Stimulated activated CD4-positive, alpha-beta T cell treated with anti-CD3 and anti-CD28 coated beads, Interleukin-1b, Interleukin-23, amount 100 ng/mL, for 24 hours (primary cell): ENCODE measurements around the gene TP53INP2.
"Not testable (repeated sequence)": the region's sequence is repeated elsewhere in the genome, so short reads cannot be mapped to it uniquely, and the experiment has no call there.

Experiments
- DNase-seq, 4 experiments: peaks; one replicate each; pipeline ENCODE4 v3.0.0-alpha.2; 2020; ENCODE audit warnings: low read depth in 4 of 4, low spot score in 1 of 4

TP53INP2 gene

DNA sequence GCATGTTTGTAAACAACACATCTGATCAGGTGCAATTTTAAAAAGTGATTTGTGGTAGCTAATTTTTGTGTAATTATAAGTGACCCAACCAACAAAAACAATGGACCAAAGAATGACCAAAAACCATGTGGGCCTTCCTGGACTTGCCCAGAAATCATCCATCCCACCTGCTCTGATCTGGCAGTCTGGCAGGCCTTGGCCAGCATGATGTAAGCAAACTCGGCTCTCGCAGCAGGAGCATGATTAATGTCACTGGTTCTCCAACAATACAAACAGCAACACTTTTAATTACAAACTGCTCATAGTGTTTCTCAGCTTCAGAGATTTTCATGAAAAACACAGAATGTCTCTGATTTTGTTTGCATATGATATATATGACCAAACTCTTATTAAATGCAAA lies 16.1 kb downstream of the TP53INP2 start:
- DNase-seq = no peak

DNA sequence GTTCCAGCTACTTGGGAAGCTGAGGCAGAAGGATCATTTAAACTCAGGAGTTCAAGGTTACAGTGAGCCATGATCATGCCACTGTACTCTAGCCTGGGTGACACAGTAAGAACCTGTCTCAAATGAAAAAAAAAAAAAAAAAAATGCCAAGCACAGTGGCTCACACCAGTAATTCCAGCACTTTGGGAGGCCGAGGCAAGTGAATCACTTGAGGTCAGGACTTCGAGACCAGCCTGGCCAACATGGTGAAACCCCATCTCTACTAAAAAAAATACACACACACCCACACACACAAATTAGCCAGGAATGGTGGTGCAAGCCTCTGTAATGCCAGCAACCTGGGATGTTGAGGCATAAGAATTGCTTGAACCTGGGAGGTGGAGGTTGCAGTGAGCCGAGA lies 18.4 kb downstream of the TP53INP2 start:
- DNase-seq = not testable (repeated sequence)

DNA sequence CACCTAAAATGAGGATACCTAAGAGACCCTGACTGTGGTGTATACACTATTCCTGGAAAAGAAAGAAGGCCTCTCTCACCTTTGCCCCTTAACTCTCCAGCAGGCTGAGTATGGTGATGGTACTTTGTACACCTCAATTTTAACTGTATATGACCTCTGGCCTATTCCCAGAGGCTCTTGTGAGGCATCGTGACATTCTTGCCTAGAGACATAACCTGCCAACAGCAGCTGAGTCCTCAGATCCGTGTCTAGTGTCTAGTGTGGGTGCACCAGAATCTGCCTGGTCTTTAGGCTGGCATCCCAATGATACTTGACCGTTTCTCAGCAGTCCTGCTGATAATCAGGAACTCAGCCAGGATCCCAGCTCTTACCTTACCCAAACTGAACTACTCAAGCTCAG lies 20.0 kb downstream of the TP53INP2 start:
- no peak for DNase-seq

DNA sequence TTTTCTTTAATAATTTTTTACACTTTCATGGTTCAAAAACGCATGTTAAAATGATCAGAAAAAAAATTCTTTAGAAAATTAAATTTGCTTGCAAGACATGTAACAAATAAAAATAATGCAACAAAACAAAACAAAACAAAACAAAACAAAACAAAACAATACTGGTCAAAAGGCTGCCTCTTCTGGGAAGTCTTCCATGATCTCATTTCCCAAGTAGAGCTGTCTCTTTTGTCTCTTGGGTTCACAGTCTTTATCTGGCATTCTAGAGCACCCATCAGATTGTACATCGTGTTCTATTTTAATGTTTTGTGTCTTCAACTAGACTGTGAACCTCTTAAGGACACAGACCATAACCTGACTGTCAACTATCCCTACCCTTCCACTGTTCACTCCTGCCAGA lies 25.3 kb downstream of the TP53INP2 start:
- no peak for DNase-seq

DNA sequence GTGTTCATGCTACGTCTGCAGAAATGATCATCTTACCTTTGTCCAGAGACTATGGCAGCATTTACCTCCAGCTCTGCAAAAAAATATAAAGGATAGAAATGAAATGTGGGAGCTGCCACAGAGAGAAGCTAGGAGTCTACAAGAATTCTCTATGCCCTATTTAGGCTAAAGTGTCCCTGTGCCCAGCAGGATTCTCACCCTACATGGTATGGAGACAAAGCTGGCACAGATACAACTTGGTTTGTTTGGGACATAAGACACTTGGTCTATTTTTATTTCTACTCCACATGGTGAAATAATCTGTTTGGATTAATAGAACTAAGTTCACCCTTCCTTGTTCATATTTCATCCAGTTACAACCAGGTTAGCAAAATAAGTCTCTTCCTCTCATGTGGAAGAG lies 28.4 kb downstream of the TP53INP2 start:
- no peak for DNase-seq

DNA sequence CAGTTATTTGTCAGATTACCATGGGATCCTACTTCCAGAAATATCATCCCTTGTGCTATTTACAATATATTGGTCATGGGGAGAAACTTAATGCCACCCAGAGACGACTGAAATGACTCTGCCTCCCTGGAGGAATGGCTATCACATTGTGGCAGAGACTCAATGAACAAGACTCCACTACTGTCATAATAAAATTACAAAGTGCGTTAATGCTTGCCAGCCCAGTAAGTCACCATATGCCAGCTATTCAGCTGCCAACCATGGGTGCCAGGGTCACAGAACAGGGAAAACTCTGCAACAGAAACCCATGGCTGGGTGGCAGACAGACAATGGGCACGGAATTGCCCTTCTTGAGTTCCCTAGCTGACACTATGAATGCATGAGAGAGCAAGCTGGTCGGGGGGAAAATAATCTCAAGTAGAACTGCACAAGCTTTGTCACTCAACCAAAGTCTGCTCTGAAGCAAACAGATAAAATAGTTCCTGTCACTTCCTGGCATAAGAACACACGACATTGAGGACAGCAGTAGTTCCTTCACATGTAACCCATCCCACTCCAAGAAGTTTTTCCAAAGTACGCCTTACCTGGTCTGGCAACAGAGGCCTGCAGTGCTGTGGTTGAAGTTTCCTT lies 32.1 kb downstream of the TP53INP2 start:
- DNase-seq = no peak

DNA sequence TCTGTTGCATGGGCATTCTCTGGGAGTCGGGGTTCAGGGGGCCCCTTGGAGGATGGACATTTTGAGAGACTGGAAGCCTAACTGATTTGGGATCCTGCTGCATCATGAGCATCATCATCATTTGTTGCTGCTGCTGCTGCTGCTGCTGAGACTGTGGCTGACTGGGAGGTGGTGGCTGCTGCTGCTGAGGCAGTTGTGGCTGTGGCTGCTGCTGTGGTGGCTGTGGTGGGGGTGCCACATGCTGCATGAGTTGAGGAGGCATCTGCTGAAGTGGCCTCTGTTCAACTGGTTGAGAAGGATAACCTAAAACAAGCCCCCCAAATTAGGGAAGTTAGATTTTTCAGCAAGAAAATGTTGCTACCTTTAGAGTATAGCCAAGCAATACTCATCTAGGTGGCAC lies 38.9 kb downstream of the TP53INP2 start:
- DNase-seq = no peak

DNA sequence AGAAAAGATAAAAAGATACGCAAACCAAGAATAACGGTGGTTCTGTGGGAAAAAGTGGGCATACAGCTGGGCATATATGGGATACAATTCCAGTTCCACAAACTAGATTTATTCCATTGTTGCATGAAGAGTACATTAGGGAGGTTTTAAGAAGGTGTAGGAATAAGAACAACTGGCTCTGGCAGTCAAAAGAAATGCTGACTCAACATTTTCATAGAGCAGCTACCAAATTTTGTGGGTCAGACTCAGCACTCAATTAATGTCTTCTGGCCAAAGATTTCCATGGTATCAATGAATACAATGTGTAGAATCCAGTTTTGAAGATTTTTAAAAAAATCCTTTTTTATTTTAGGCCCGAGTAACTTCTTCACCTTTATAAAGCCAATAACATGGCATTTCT lies 40.2 kb downstream of the TP53INP2 start:
- no peak for DNase-seq

DNA sequence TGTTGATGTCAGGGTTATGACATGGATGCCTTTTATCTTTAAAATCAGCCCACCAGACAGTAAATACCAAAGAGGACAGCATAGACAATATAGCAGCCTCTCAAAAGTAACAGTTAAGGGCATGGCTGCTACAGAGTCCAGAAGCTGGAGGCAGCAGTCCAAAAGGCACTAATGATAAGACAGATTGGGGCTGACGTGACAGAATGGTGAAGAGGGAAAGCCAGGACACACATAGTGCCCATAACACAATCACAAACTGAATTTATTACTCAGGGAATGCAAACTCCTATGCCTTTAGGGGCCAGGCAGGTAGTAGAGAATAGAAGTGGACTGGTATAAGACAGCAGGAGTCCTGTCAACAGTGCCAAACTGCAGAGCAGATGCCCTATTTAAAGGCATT lies 40.7 kb downstream of the TP53INP2 start:
- no peak for DNase-seq

DNA sequence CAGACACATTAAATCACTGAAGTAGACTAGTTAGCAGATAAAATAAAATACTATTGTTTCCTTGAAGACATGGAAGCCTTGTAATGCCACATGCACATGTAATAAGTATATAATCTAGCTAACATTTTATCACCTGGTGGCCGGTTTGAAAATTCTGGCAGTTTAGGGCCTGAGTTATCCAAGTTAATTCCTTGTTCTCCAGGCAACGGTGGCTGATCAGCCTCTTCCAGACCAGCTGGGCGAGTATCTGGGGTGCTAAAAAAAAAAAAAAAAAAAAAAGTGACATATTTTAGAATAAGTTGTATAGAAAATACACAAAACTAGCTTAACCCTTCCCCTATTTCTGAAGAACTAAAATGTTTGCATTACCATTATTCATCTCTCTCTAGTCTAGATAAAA lies 42.5 kb downstream of the TP53INP2 start:
- DNase-seq = no peak

DNA sequence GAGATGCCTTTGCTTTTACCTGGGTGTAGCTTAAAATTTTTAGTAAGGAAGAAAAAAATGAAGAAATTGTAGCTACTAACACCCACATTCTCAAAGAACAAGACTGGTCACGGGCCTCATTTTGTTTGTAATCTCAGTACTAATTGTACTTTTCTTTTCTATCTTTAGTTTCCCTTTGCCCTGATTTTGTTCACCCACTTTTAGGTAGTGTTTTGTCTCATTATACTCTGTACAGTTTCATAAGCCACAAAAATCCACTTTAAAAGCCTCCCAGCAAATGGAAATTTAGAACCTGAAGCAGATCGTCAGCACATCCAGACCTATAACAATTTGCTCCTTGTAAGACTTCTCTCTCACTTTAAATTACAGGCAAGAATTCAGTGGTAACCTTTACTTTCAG lies 43.3 kb downstream of the TP53INP2 start:
- no peak for DNase-seq

DNA sequence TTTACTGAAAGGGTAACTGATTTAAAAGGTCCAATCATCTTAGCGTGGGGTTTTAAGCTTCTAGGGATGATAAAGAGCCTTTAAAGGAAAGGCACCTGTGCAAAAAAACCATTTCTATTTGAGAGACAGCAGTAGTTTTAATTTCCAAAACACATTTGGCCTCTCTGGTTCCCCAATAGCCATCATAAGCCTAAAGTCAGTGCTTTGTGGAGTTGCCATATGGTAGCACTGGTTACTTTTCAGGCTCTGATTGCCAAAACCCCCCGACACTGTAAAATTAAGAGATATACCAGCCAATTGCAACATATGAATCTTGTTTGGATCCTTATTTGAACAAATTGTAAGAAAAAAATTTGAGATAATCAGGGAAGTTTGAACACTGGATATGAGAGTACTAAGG lies 44.6 kb downstream of the TP53INP2 start:
- DNase-seq = no peak

DNA sequence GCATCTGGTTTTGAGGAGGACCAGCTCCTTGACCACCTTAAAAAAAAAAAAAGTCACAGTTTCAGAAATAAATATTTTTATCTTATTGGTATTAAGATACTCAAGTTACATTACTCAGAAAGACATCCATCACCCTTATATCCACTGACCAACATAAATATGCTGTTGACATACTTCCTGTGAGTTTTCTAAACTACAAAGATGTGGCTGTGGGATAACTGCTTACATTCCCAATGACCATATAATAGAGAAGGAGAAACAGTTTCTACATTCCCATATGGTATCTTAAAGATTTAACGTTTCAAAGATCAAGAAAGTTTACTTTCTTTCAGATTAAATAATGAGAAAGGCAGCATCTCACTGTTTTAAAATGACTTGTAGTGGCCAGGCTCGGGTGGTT lies 46.3 kb downstream of the TP53INP2 start:
- no peak for DNase-seq

DNA sequence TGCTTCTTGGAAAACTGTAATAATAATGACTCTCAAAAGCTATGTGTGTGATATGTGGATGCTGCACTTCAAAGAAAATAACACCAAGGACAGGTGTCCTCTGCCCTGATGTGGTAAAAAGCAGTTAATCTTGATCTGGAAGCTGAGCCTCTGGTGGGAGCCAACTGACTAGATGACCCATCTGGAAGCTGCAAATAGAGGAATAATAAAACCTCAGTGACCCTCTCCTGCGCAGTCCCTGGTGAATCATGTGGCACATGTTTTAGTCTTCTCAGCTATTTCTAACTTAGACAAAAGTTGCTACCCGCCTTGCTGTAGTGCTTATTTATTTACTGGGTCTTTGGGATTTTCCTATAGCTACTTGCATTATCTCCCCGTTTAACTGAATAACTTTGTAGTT lies 47.3 kb downstream of the TP53INP2 start:
- DNase-seq = no peak

DNA sequence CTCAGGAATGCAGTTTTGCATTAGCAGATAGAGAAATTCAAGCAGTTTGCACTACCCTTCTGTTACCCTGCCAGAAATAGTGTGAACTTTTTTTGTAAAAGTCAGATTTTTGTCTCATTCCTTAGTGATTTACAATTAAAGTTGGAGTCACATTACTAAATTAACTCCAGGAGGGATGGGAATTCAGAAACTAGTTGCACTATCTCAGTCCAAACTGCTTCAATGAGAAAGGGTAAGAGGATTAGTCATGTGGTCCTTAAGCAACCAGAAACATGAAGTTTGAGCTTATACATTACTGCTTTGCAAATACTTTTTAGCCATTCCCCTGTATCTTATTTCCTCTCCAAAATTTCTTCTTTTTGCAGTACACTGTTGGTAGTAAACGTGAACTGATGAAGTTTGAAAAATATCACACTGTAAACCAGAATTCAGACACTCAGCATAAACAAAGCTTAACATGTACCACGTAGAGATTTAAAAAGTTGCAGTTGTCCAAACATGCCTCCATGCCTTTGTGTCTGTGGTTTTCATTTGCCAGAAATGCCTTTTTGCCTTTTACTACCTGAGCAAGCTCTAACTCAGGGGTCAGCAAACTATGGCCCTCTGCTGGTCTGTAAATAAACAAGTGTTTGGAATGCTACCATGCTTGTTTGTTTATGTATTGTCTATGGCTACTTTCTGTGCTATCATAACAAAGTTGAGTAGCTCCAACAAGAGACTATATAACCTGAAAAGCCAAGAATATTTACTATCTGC lies 49.7 kb downstream of the TP53INP2 start:
- no peak for DNase-seq

DNA sequence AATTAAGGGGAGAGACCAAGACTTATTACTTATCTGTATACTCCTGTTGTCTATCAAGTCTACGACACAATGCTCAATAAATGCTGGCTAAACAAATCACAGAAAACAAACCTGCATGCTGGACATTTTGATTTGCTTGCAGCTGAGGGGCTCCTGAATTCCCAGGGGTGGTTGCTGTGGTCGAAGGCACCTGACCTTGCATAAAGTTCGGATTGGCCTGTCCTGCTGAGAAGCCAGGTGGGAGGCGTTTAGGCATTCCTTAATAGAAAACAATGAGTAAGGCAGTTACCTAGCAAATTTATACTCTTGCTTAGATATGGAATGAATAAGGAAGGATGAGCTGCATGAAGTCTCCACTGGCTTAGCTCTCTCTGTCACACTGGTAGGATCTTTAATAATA lies 50.5 kb downstream of the TP53INP2 start:
- DNase-seq = no peak

DNA sequence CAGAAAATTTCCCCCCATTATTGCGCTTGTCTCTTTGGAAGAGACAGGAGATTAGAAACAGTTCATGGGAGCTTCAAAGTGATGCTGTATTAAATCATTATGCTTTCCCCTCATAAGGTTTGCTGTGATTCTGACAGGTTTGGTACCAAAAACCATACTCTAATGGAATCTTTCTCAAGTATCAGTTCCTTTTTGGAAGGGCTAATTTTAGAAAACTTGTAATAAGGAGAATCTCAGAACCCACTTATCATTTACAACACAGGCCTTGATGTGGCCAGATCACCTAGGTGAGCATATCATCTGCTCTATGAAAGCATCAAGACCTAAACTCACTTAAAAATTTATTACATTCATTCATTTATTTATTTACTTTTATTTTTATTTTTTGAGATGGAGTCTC lies 51.2 kb downstream of the TP53INP2 start:
- no peak for DNase-seq

DNA sequence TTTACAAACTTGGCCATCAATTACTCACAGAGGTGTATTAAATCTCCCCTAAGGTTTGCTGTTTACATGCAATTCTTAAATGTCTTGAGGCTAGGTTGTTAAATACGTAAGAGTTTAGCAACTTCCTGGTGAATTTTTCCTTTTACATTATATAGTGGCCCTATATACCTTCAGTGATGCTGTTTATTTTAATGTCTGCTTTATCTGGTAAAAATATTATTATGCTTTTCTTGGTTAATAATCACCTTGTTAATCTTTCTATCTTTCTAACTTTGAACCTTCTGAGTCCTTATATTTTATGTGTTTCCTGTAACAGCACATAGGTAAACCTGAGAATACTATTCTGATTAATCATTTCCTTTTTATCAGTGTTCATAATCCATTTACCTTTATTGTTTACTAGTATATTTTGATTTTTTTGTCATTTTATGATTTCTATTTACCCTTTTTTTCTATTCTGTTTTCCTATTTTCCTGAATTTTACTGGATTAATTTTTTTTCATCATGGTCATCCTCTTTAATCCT lies 57.9 kb downstream of the TP53INP2 start:
- no peak for DNase-seq
